Measurements from ENCODE around the gene DAB2IP.

DNA sequence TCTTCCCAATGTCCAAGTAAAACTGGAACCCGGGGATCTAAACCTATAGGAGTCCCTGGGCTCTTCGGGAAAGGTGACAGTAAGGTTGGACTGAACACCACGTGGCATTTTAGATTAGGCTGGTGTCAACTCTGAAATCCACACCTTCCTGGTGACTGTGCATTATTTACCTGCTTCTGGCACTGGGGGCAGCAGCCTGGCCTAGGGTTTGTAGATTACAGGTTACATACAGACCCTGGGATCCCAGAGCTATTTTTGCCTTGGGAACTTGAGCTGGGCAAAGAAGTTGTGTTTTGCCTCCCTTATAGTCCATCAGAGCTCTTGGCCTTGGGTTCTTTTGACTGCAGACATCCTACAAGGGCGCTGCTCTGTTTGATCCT is 173.2 kb downstream of the DAB2IP start:
- TF ChIP-seq, protein P1, sequence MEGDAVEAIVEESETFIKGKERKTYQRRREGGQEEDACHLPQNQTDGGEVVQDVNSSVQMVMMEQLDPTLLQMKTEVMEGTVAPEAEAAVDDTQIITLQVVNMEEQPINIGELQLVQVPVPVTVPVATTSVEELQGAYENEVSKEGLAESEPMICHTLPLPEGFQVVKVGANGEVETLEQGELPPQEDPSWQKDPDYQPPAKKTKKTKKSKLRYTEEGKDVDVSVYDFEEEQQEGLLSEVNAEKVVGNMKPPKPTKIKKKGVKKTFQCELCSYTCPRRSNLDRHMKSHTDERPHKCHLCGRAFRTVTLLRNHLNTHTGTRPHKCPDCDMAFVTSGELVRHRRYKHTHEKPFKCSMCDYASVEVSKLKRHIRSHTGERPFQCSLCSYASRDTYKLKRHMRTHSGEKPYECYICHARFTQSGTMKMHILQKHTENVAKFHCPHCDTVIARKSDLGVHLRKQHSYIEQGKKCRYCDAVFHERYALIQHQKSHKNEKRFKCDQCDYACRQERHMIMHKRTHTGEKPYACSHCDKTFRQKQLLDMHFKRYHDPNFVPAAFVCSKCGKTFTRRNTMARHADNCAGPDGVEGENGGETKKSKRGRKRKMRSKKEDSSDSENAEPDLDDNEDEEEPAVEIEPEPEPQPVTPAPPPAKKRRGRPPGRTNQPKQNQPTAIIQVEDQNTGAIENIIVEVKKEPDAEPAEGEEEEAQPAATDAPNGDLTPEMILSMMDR (IDR thresholded peaks at IDR 0.05): no peak
- TF ChIP-seq POLR2AphosphoS5 (IDR thresholded peaks at IDR 0.05) (no peak), POLR2A (IDR thresholded peaks at IDR 0.05) (no peak)

Data from stomach (tissue), 4 donors.